ENCODE data around the gene ZNF831.

ZNF831 gene

DNA sequence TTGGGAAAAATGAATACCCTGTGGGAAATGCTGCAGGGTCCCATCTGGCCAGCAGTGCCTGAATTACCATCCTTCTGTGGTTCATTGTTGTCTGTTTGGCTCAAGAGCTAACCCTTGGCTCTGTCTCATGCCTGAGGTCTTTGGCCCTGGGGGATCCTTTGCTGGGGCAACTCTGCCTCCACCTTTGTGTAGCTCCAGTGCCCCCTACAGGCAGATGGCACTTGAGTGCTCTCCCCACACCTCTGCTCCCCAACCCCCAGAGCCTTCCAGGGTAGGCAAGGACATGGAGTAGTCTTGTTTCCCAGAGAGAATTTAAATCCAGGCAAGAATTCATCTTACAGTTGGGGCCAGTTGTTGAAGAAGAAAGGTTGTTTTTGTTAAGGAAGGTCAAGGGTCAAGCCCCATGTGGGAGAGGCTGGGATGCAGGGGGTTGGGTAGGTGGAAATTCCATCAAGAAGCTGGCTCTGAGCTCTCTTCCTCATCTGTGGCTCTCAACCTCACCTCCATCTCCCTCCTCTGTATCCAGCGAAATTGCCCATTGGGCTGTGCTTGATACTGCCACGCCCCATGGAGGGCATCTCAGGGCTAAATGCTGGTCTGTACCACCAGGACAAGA is 44.2 kb downstream of the ZNF831 start:
- no peaks in the 10 kb centered on the region for H3K4me1 ChIP-seq (ENCODE audit: control insufficient read depth, insufficient read depth, low read depth, low read length)

DNA sequence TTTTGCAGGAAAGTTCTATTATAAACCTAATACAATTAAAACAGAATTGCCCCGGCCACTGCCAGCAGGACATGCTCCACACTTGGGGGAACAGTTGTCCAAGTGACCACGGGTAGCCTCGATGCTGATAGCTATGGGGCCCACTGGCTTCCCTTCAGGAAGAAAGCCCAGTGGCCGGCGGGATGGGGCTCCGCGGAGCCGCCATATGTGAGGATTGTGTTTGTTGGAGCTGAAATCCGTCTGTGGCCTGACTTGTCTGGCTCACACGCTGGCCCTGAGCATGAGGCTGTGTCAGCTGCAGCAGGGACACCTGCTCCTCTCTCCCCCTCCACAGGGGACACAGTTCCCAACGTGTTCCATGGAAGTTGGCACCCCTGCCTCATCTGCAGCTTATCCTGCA is 46.6 kb downstream of the ZNF831 start:
- 68% methylated on average over 11 of the region's 11 CpGs for WGBS
- no peak overlapping the region for H2AFZ ChIP-seq (ENCODE audit: low read depth, low read length)
- peak overlapping the region in 1 of 2 experiments; percentile 37 for H3K4me3 ChIP-seq (ENCODE audit: insufficient read depth in 1 of 2, low read depth in 1 of 2, low read length in 2 of 2)

More for the DNA sequence above, 44.2 kb downstream of the ZNF831 start:
- no peak overlapping the region for H4K91ac ChIP-seq (ENCODE audit: low read length)
- peaks cover 0 to 59% of the 10 kb centered on the region in 2 experiments for H3K27me3 ChIP-seq (ENCODE audit: control insufficient read depth in 1 of 2, insufficient read depth in 1 of 2, low read length in 2 of 2)
- no peaks in the 10 kb centered on the region for H3K36me3 ChIP-seq (ENCODE audit: control insufficient read depth in 1 of 2, insufficient read depth in 2 of 2, low read depth in 1 of 2, low read length in 2 of 2)
- no peak overlapping the region for H3K27ac ChIP-seq (ENCODE audit: low read length, poor library complexity, severe bottlenecking)
- H3K79me1 ChIP-seq (replicated peaks; ENCODE audit: low read length, poor library complexity, severe bottlenecking) = no peaks in the 10 kb centered on the region
- H3K9ac ChIP-seq (ENCODE audit: low read length) = no peak overlapping the region
- no peak overlapping the region for H3K4me3 ChIP-seq (ENCODE audit: insufficient read depth in 1 of 2, low read depth in 1 of 2, low read length in 2 of 2)
- no peak overlapping the region for H2BK5ac ChIP-seq (ENCODE audit: low read depth, low read length, poor library complexity, severe bottlenecking)
- H3K18ac ChIP-seq (ENCODE audit: low read depth in 1 of 2, low read length in 2 of 2) = no peak overlapping the region
- WGBS = 51% methylated on average over 2 of the region's 2 CpGs
- no peaks in the 10 kb centered on the region for H3K9me3 ChIP-seq (ENCODE audit: control insufficient read depth, low read length)
- H2BK120ac ChIP-seq (ENCODE audit: low read depth, low read length) = no peak overlapping the region
- no peak overlapping the region for H2AK5ac ChIP-seq (ENCODE audit: low read length, severe bottlenecking)
- no peak overlapping the region for H3K23ac ChIP-seq (ENCODE audit: low read length in 2 of 2)
- no peak overlapping the region for H3K14ac ChIP-seq (ENCODE audit: low read length in 2 of 2)
- no peak overlapping the region for H3K4ac ChIP-seq (ENCODE audit: low read depth in 1 of 2, low read length in 2 of 2)
- H2AFZ ChIP-seq (ENCODE audit: low read depth, low read length) = no peak overlapping the region
- H2BK12ac ChIP-seq (ENCODE audit: low read length in 2 of 2) = no peak overlapping the region
- DNase-seq = no peak
- no peak overlapping the region for H4K8ac ChIP-seq (ENCODE audit: low read length)
- H3K4me2 ChIP-seq (ENCODE audit: low read length, poor library complexity, severe bottlenecking) = no peak overlapping the region
- no peak overlapping the region for H2BK15ac ChIP-seq (ENCODE audit: low read depth, poor library complexity, severe bottlenecking)

DNA sequence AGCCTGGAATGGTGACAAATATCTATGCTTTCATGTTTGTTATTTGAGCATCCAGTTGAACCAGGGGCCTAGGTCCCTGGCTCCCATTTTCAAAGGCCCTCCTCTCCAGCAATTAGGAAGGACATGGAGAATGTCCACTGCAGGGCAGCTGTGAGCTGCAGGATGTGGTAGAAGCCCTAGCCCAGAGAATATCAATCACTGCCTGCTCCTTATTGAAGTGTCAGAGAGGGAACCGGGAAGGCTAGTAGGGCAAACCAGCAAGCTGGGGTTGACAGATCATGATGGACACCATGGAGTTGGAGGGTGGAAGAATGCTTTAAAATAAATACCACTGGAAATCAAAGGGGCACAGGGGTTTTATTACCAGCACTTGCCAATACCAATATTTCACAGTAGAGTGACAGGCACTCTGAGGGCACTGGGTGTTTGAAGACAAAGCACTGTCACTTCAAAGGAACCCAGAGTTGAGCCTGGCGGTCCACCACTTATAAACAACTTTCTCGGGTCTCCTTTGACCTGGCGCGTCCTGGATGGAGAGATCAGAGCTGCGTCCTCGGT is 47.7 kb downstream of the ZNF831 start:
- Histone ChIP-seq H3K27me3 (ENCODE audit: control insufficient read depth in 1 of 2, insufficient read depth in 1 of 2, low read length in 2 of 2) (peaks cover 0 to 50% of the 10 kb centered on the region in 2 experiments), H4K8ac (ENCODE audit: low read length) (no peak overlapping the region), H3K4me2 (ENCODE audit: low read length, poor library complexity, severe bottlenecking) (no peak overlapping the region), H3K9ac (ENCODE audit: low read length) (no peak overlapping the region), H2AK5ac (ENCODE audit: low read length, severe bottlenecking) (no peak overlapping the region), H3K23ac (ENCODE audit: low read length in 2 of 2) (no peak overlapping the region), H2BK12ac (ENCODE audit: low read length in 2 of 2) (no peak overlapping the region), H3K27ac (ENCODE audit: low read length, poor library complexity, severe bottlenecking) (no peak overlapping the region), H2BK5ac (ENCODE audit: low read depth, low read length, poor library complexity, severe bottlenecking) (no peak overlapping the region), H3K4me1 (ENCODE audit: control insufficient read depth, insufficient read depth, low read depth, low read length) (no peaks in the 10 kb centered on the region), H3K4me3 (ENCODE audit: insufficient read depth in 1 of 2, low read depth in 1 of 2, low read length in 2 of 2) (no peak overlapping the region), H2BK120ac (ENCODE audit: low read depth, low read length) (no peak overlapping the region), H3K36me3 (ENCODE audit: control insufficient read depth in 1 of 2, insufficient read depth in 2 of 2, low read depth in 1 of 2, low read length in 2 of 2) (no peaks in the 10 kb centered on the region), H2BK15ac (ENCODE audit: low read depth, poor library complexity, severe bottlenecking) (no peak overlapping the region), H3K9me3 (ENCODE audit: control insufficient read depth, low read length) (no peaks in the 10 kb centered on the region), H3K79me1 (replicated peaks; ENCODE audit: low read length, poor library complexity, severe bottlenecking) (no peaks in the 10 kb centered on the region), H2AFZ (ENCODE audit: low read depth, low read length) (no peak overlapping the region), H3K18ac (ENCODE audit: low read depth in 1 of 2, low read length in 2 of 2) (no peak overlapping the region), H3K4ac (ENCODE audit: low read depth in 1 of 2, low read length in 2 of 2) (no peak overlapping the region), H4K91ac (ENCODE audit: low read length) (no peak overlapping the region), H3K14ac (ENCODE audit: low read length in 2 of 2) (no peak overlapping the region)
- no peak for DNase-seq
- 43% methylated on average over 7 of the region's 7 CpGs for WGBS

More for the DNA sequence above, 46.6 kb downstream of the ZNF831 start:
- H2BK5ac ChIP-seq (ENCODE audit: low read depth, low read length, poor library complexity, severe bottlenecking) = no peak overlapping the region
- H3K79me1 ChIP-seq (replicated peaks; ENCODE audit: low read length, poor library complexity, severe bottlenecking) = no peaks in the 10 kb centered on the region
- no peak overlapping the region for H2BK12ac ChIP-seq (ENCODE audit: low read length in 2 of 2)
- H3K9me3 ChIP-seq (ENCODE audit: control insufficient read depth, low read length) = no peaks in the 10 kb centered on the region
- H4K8ac ChIP-seq (ENCODE audit: low read length) = no peak overlapping the region
- H3K27me3 ChIP-seq (ENCODE audit: control insufficient read depth in 1 of 2, insufficient read depth in 1 of 2, low read length in 2 of 2) = peaks cover 0 to 58% of the 10 kb centered on the region in 2 experiments
- H3K14ac ChIP-seq (ENCODE audit: low read length in 2 of 2) = no peak overlapping the region
- H3K36me3 ChIP-seq (ENCODE audit: control insufficient read depth in 1 of 2, insufficient read depth in 2 of 2, low read depth in 1 of 2, low read length in 2 of 2) = no peaks in the 10 kb centered on the region
- H3K18ac ChIP-seq (ENCODE audit: low read depth in 1 of 2, low read length in 2 of 2) = no peak overlapping the region
- H2BK120ac ChIP-seq (ENCODE audit: low read depth, low read length) = no peak overlapping the region
- no peak overlapping the region for H2AK5ac ChIP-seq (ENCODE audit: low read length, severe bottlenecking)
- H3K4me2 ChIP-seq (ENCODE audit: low read length, poor library complexity, severe bottlenecking) = no peak overlapping the region
- H3K27ac ChIP-seq (ENCODE audit: low read length, poor library complexity, severe bottlenecking) = no peak overlapping the region
- no peak overlapping the region for H3K23ac ChIP-seq (ENCODE audit: low read length in 2 of 2)
- no peak overlapping the region for H4K91ac ChIP-seq (ENCODE audit: low read length)
- no peaks in the 10 kb centered on the region for H3K4me1 ChIP-seq (ENCODE audit: control insufficient read depth, insufficient read depth, low read depth, low read length)
- no peak overlapping the region for H3K9ac ChIP-seq (ENCODE audit: low read length)
- DNase-seq = no peak
- no peak overlapping the region for H3K4ac ChIP-seq (ENCODE audit: low read depth in 1 of 2, low read length in 2 of 2)
- no peak overlapping the region for H2BK15ac ChIP-seq (ENCODE audit: low read depth, poor library complexity, severe bottlenecking)

DNA sequence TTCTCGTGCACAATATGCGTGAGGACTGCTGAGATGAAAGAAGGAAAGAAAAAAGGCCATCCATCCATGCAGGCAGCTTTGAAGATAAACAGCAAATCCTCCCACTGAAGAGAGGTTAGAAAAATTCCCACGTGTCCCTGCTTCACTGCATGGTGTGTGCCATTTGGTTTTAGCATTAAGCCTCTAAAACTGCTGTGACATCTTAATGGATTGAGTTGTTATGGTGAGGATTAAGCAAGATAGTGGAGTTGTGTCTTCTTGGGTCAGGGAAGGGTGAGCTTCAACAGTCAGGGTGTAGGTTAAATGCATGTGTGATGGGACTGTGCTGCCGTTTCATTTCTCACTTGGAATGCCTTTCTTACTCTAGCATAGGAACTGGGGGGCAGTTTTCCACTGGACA is 50.5 kb downstream of the ZNF831 start:
- Histone ChIP-seq H4K8ac (ENCODE audit: low read length) (no peak overlapping the region), H2BK5ac (ENCODE audit: low read depth, low read length, poor library complexity, severe bottlenecking) (no peak overlapping the region), H3K27me3 (ENCODE audit: control insufficient read depth in 1 of 2, insufficient read depth in 1 of 2, low read length in 2 of 2) (peaks cover 2 to 38% of the 10 kb centered on the region in 2 experiments), H4K91ac (ENCODE audit: low read length) (no peak overlapping the region), H2BK15ac (ENCODE audit: low read depth, poor library complexity, severe bottlenecking) (no peak overlapping the region), H3K23ac (ENCODE audit: low read length in 2 of 2) (no peak overlapping the region), H3K4me3 (ENCODE audit: insufficient read depth in 1 of 2, low read depth in 1 of 2, low read length in 2 of 2) (no peak overlapping the region), H3K9me3 (ENCODE audit: control insufficient read depth, low read length) (no peaks in the 10 kb centered on the region), H3K18ac (ENCODE audit: low read depth in 1 of 2, low read length in 2 of 2) (no peak overlapping the region), H2AFZ (ENCODE audit: low read depth, low read length) (no peak overlapping the region), H3K14ac (ENCODE audit: low read length in 2 of 2) (no peak overlapping the region), H3K36me3 (ENCODE audit: control insufficient read depth in 1 of 2, insufficient read depth in 2 of 2, low read depth in 1 of 2, low read length in 2 of 2) (no peaks in the 10 kb centered on the region), H2AK5ac (ENCODE audit: low read length, severe bottlenecking) (no peak overlapping the region), H3K27ac (ENCODE audit: low read length, poor library complexity, severe bottlenecking) (no peak overlapping the region), H3K4ac (ENCODE audit: low read depth in 1 of 2, low read length in 2 of 2) (no peak overlapping the region), H2BK12ac (ENCODE audit: low read length in 2 of 2) (no peak overlapping the region), H3K4me1 (ENCODE audit: control insufficient read depth, insufficient read depth, low read depth, low read length) (no peaks in the 10 kb centered on the region), H3K9ac (ENCODE audit: low read length) (no peak overlapping the region), H3K79me1 (replicated peaks; ENCODE audit: low read length, poor library complexity, severe bottlenecking) (no peaks in the 10 kb centered on the region), H3K4me2 (ENCODE audit: low read length, poor library complexity, severe bottlenecking) (no peak overlapping the region), H2BK120ac (ENCODE audit: low read depth, low read length) (no peak overlapping the region)
- 48% methylated on average over 4 of the region's 4 CpGs for WGBS
- DNase-seq = no peak
